Sigmoid colon (tissue), 7 donors: ENCODE data around the gene GRID1. TPM values are rescaled to one million over a fixed set of nuclear protein-coding genes. Genes with fewer than 3 reads are reported as not detected.
A peak's percentile ranks its signal among the peaks of the same experiment; 100 is the strongest.

Experiments used
- DNase-seq: peaks from one replicate; pipeline ENCODE4 v3.0.0-alpha.2; 2019
- H3K27ac ChIP-seq, 4 donors: fragments of 200-600 bp; sonication (generic); one replicate each; pipeline ENCODE4 v1.5.1; 2016 to 2019; ENCODE audit warnings: mild to moderate bottlenecking in 1 of 4
- H3K27me3 ChIP-seq, 3 donors: fragments of 200-600 bp; sonication (generic); one replicate each; pipeline ENCODE4 v1.5.1; 2019; ENCODE audit warnings: mild to moderate bottlenecking in 1 of 3
- H3K36me3 ChIP-seq, 4 donors: fragments of 200-600 bp; sonication (generic); one replicate each; pipeline ENCODE4 v1.5.1; 2016 to 2019
- H3K4me1 ChIP-seq, 4 donors: fragments of 200-600 bp; sonication (generic); one replicate each; pipeline ENCODE4 v1.5.1; 2017 to 2019
- H3K4me3 ChIP-seq, 4 donors: fragments of 200-600 bp; sonication (generic); one replicate each; pipeline ENCODE4 v1.5.1; 2017 to 2019; ENCODE audit warnings: mild to moderate bottlenecking in 2 of 4, moderate library complexity in 1 of 4
- H3K9me3 ChIP-seq, 4 donors: fragments of 200-600 bp in 3 of 4; sonication (generic) in 3 of 4; one replicate each; pipeline versions ENCODE4 v1.5.1 to v1.6.1; 2013 to 2019
- EP300 ChIP-seq, 4 donors: sonication (generic); formaldehyde crosslinking; IDR thresholded peaks; one replicate each; pipeline ENCODE4 v1.6.1; 2017; ENCODE audit warnings: antibody characterized with exemption in 4 of 4
- POLR2A ChIP-seq, 2 donors: fragments of 450-650 bp; IDR thresholded peaks; one replicate each; pipeline ENCODE4 v1.6.1; 2016; ENCODE audit warnings: antibody characterized with exemption in 2 of 2, mild to moderate bottlenecking in 2 of 2, moderate library complexity in 2 of 2
- POLR2AphosphoS5 ChIP-seq, 4 donors: sonication (generic); formaldehyde crosslinking; IDR thresholded peaks; one replicate each; pipeline ENCODE4 v1.6.1; 2017; ENCODE audit warnings: antibody characterized with exemption in 4 of 4
- WGBS, 2 donors: extraction: QIAGEN DNeasy Blood & Tissue Kit; methylation state at CpG; one replicate each; pipeline ENCODE4 v1.1.7; 2013; 5-methylcytosine and 5-hydroxymethylcytosine counted together
- intact Hi-C: fragments of 100-400 bp; cut with DNase I; formaldehyde crosslinking; loops from one replicate; pipeline ENCODE4 v1.15.1; 2023
- polyA plus RNA-seq, 3 donors: library from polyadenylated mRNA; stranded (reverse); fragments of 200-250 nt; gene quantifications; one replicate each; pipeline ENCODE4 v1.2.3, GENCODE V29; 2013
- total RNA-seq, 4 donors: library from RNA; depleted of rRNA; stranded (reverse); fragments of >200 nt; gene quantifications; one replicate each; pipeline ENCODE4 v1.1.0, GENCODE V29; 2016
- TF ChIP-seq, protein P1 (sequence below), 4 experiments: fragments of 450-650 bp in 3 of 4; fragments of 200-600 bp in 1 of 4; IDR thresholded peaks; one replicate each; pipeline ENCODE4 v1.5.1; 2016 to 2019; ENCODE audit warnings: antibody characterized with exemption in 4 of 4, mild to moderate bottlenecking in 3 of 4, moderate library complexity in 2 of 4
- donor health status: healthy with polysubstance abuse.
- donor health status: Bipolar disorder and iron deficiency.
- donor health status: healthy.

GRID1 gene
- total and polyA plus RNA-seq, 7 donors, result 0.66 to 4.7 (median 1.1) TPM; not detected in 2

DNA sequence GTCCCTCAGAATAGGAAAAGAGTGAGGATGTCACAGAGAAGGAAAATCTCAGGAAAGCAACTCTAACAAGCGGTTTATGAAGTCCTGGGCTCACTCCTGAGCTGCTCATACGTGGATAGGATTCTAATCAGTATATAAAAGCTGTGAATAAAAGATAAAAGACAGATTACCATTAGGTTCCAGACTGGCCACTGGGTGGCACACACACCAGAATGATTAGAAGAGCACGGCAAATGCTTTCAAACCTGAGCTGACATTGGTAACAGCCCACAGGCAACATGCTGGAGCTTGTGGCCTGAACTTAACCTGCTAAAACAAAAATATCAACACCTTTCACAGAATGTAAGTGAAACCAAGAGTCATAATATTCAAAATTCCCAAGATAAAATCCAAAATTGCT lies 370.8 kb downstream of the GRID1 start:
- TF ChIP-seq, protein P1, sequence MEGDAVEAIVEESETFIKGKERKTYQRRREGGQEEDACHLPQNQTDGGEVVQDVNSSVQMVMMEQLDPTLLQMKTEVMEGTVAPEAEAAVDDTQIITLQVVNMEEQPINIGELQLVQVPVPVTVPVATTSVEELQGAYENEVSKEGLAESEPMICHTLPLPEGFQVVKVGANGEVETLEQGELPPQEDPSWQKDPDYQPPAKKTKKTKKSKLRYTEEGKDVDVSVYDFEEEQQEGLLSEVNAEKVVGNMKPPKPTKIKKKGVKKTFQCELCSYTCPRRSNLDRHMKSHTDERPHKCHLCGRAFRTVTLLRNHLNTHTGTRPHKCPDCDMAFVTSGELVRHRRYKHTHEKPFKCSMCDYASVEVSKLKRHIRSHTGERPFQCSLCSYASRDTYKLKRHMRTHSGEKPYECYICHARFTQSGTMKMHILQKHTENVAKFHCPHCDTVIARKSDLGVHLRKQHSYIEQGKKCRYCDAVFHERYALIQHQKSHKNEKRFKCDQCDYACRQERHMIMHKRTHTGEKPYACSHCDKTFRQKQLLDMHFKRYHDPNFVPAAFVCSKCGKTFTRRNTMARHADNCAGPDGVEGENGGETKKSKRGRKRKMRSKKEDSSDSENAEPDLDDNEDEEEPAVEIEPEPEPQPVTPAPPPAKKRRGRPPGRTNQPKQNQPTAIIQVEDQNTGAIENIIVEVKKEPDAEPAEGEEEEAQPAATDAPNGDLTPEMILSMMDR (IDR thresholded peaks at IDR 0.05), result peak in 1 of 4 experiments; percentile 10
- no peak for TF ChIP-seq EP300 (IDR thresholded peaks at IDR 0.05)
- no peak for TF ChIP-seq POLR2A (IDR thresholded peaks at IDR 0.05)

DNA sequence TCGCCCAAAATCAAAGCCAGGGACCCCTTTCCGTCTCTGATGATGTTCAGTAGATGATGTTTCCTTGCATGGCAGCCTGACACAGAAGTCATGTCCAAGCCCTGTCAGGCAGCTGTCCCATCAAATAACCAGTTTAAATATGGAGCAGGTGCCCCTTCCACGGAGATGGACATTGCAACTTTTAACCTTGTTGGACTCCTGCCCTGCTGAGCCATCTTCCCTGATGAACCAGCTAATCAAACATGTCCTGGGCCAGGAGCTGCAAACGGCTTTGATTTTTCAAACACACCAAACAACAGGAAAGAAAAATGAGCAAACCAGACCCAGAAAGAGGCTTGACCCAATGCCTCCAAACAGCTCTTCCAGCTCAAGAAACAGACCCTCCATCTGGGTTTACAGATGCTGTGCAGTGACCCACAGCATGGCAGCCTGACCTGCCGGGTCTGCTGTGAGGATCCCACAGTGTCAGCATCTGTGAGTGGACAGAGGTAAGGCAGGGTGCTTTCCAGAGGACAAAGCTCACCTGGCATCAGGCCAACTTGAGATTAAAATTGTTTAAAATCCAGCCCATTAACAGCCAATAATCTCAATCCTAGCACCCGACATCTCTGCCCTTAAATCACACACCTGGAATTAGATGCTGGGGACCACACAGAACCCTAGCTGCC lies 372.6 kb downstream of the GRID1 start:
- H3K4me1 ChIP-seq, result no peaks in the 10 kb centered on the region
- H3K36me3 ChIP-seq, result no peaks in the 10 kb centered on the region
- 35 to 70% methylated on average over 6 of the region's 6 CpGs for WGBS, 2 donors
- DNase-seq, result no peak
- no peaks in the 10 kb centered on the region for H3K9me3 ChIP-seq
- TF ChIP-seq EP300 (IDR thresholded peaks at IDR 0.05) (no peak), POLR2A (IDR thresholded peaks at IDR 0.05) (no peak), POLR2AphosphoS5 (IDR thresholded peaks at IDR 0.05) (no peak)
- TF ChIP-seq, protein P1 (IDR thresholded peaks at IDR 0.05), result no peak
- H3K4me3 ChIP-seq, result no peak overlapping the region
- H3K27me3 ChIP-seq, result no peaks in the 10 kb centered on the region
- intact Hi-C loops, result no loop called here
- no peak overlapping the region for H3K27ac ChIP-seq

More for the DNA sequence above, 370.8 kb downstream of the GRID1 start:
- no peak overlapping the region for H3K27ac ChIP-seq
- no peaks in the 10 kb centered on the region for H3K4me1 ChIP-seq
- intact Hi-C loops, result no loop called here
- no peak for DNase-seq
- no peaks in the 10 kb centered on the region for H3K36me3 ChIP-seq
- 18 to 41% methylated on average over 3 of the region's 3 CpGs for WGBS, 2 donors
- H3K9me3 ChIP-seq, result no peaks in the 10 kb centered on the region
- H3K4me3 ChIP-seq, result no peak overlapping the region
- H3K27me3 ChIP-seq, result no peaks in the 10 kb centered on the region

DNA sequence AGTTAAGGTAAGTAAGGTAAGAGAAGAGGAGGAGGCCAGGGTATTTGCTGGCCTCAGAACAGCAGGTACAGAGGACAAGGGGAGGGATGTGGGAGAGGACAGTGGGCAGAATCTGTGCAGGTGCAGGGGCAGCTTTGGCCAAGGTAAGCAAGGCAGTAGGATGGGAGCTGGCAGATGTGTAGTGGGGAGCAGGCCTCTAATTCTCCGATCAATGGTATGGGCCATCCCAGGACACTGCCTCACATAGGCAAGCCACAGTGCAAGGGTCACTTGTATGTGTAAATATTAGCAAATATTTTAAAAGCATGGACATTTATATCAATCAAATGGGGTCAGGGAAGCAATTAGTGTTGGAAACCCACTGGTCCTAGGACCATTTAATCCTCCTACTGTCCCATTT lies 373.5 kb downstream of the GRID1 start:
- DNase-seq, result no peak
- Histone ChIP-seq H3K4me3 (no peak overlapping the region), H3K27me3 (no peaks in the 10 kb centered on the region), H3K4me1 (no peaks in the 10 kb centered on the region), H3K27ac (no peak overlapping the region), H3K36me3 (no peaks in the 10 kb centered on the region), H3K9me3 (no peaks in the 10 kb centered on the region)
- 88 to 95% methylated on average over 1 of the region's 1 CpG for WGBS, 2 donors
- intact Hi-C loops, result no loop called here
- TF ChIP-seq EP300 (IDR thresholded peaks at IDR 0.05) (no peak), POLR2A (IDR thresholded peaks at IDR 0.05) (no peak), POLR2AphosphoS5 (IDR thresholded peaks at IDR 0.05) (no peak)
- TF ChIP-seq, protein P1 (IDR thresholded peaks at IDR 0.05), result no peak

DNA sequence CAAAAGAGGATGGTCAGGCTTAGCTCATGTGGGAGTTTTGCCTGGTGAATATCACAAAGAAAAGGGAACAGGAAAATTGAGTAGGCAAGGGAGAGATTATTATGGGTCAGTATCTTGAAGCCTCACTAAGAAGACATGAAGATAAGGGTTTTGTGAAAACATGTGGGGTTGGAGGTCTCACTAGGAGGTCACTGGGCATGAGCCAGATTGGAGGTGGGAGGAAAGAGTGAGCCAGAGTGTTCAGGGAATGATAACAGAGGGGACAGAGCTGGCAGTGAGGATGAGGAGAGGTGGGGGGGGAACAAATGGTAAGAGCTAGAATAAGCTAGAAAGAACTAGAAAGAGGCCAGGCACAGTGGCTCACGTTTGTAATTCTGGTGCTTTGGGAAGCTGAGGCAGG lies 374.3 kb downstream of the GRID1 start:
- WGBS, 2 donors, result 46 to 71% methylated on average over 1 of the region's 1 CpG
- intact Hi-C loops, result no loop called here
- no peak overlapping the region for H3K27ac ChIP-seq
- H3K27me3 ChIP-seq, result no peaks in the 10 kb centered on the region
- H3K4me1 ChIP-seq, result no peaks in the 10 kb centered on the region
- no peaks in the 10 kb centered on the region for H3K9me3 ChIP-seq
- no peak overlapping the region for H3K4me3 ChIP-seq
- TF ChIP-seq POLR2A (IDR thresholded peaks at IDR 0.05), result no peak
- TF ChIP-seq, protein P1 (IDR thresholded peaks at IDR 0.05), result no peak
- TF ChIP-seq POLR2AphosphoS5 (IDR thresholded peaks at IDR 0.05), result no peak
- TF ChIP-seq EP300 (IDR thresholded peaks at IDR 0.05), result no peak
- no peak for DNase-seq
- H3K36me3 ChIP-seq, result no peaks in the 10 kb centered on the region

DNA sequence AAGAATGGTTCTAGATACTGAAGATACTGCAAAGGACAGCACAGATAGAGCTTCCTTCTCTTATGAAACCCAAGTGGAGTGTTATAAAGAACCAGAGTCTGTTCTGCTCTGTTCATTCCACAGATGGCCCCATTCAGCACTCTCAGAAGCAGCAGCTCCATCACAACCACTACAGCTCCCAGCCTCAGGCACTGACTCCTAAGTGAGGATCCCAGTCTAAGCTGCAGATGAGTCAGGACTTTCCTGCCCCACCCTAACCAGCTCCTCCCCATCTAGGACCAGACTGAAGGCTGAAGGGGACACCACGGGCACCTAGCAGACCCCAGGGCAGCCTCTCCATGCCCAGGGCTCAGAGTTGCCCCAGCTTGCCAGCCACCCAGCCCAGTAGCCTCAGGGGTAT lies 379.8 kb downstream of the GRID1 start:
- Histone ChIP-seq H3K27ac (no peak overlapping the region), H3K36me3 (no peaks in the 10 kb centered on the region), H3K4me3 (no peak overlapping the region), H3K4me1 (no peaks in the 10 kb centered on the region), H3K27me3 (no peaks in the 10 kb centered on the region), H3K9me3 (no peaks in the 10 kb centered on the region)
- TF ChIP-seq, protein P1 (IDR thresholded peaks at IDR 0.05), result no peak
- no peak for TF ChIP-seq EP300 (IDR thresholded peaks at IDR 0.05)
- no peak for TF ChIP-seq POLR2A (IDR thresholded peaks at IDR 0.05)
- TF ChIP-seq POLR2AphosphoS5 (IDR thresholded peaks at IDR 0.05), result no peak
- 51 to 85% methylated on average over 1 of the region's 1 CpG for WGBS, 2 donors
- no peak for DNase-seq
- intact Hi-C loops, result no loop called here
